Mucosa of gallbladder (tissue), 1 donor: ENCODE results near the gene ZFAND3. TPM values are rescaled to one million over a fixed set of nuclear protein-coding genes. Genes with fewer than 3 reads are reported as not detected.

Experiments
- DNase-seq: peaks from one replicate; pipeline ENCODE4 v3.0.0-alpha.2; 2020; ENCODE audit warnings: low spot score
- total RNA-seq: library from RNA; stranded (reverse); gene quantifications from one replicate; pipeline ENCODE4 v1.2.1, GENCODE V29; 2021
- donor health status: DM: no; HTN: no; CAD: no.

Gene ZFAND3
- total RNA-seq, 1 donor from 2014 or later, result 105 TPM

DNA sequence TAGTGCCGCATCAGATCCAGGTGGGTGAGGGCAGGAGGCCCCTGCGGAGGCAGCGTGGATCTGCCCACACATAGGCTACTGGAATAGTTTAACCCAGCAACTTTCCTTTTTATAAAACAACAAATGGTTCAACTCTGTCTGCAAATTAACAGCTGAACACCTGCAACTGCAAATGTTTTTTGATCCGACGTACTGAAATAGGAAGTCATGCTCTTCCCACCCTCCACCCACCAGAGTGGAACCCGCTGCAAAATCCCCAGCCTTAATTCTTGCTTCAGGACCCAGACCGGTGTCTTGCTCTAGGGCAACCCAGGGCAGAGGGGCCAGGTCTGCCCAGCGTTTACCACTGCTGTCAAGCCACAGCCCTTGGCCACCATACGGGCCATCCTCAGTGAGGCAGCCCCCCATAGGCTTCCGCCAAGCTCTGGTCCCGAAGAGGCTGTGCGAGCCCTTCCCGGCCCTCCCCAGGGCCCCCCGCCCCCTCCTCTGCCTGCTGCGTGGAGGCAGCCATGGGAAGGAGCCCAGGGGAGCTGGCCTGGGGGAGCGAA is 334.3 kb downstream of the ZFAND3 start:
- no peak for DNase-seq

DNA sequence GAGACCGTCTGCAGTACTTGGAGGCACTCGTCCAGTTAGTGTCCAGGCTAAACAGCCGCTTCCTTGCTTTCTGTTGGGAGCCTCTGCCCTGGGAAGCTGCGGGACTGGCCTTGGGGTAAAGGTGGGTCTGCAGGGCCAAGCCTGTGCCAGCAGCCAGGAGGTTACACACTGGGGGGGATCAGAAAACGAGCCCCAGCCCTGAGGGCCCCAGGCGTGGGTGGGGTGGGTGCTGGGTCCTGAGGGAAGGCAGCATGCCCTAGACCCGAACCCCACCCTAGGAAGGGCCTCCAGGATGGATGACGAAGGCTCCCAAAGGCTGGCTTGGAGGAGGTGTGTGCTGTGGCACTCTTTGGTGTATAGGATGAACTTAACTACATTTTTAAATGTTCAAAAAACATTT is 335.2 kb downstream of the ZFAND3 start:
- DNase-seq, result no peak

DNA sequence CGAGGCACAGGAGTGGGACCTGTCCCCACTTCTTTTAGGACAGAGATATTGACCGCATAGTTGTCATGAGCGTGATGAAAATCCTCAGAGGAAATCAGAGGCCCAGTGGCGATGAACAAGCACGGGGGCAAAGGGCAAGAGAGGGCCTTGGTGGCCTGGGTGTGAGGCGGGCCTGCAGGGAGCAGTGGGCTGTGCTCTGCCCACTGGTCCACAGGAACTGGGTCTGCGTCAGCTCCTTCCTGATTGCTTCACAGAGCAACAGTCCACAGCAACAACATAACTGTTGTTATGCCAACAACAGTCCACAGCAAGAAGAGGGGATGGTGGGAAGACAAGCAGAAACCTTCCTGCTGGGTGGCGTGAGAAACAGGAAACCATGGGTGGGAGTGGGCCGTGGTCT is 335.6 kb downstream of the ZFAND3 start:
- no peak for DNase-seq

DNA sequence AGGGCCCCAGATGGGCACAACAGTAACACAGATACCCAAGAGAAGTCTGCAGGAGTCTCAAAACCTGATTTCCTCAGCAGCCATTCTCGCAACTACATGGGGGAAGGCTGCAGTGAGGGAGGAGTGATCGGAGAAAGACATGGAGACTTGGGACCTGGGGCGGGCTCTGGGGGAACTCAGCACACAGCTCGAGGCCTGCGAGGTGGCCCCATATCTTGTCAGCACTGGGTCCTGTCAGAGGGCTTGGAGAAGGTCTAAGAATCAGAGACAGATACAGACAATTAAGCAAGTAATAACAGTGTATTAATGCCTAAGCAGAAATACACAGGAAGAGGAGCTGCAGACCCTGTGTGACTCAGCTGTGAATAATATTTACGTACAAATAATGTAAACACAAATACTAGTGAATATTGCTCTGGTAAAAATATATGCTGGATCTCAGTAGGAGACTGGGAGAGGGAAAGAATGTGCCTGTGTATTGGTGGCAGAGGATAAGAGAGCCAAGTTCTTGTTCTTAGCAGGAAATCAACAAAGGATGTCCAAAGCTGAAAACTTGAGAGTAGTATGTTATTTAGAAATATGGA is 336.2 kb downstream of the ZFAND3 start:
- no peak for DNase-seq

DNA sequence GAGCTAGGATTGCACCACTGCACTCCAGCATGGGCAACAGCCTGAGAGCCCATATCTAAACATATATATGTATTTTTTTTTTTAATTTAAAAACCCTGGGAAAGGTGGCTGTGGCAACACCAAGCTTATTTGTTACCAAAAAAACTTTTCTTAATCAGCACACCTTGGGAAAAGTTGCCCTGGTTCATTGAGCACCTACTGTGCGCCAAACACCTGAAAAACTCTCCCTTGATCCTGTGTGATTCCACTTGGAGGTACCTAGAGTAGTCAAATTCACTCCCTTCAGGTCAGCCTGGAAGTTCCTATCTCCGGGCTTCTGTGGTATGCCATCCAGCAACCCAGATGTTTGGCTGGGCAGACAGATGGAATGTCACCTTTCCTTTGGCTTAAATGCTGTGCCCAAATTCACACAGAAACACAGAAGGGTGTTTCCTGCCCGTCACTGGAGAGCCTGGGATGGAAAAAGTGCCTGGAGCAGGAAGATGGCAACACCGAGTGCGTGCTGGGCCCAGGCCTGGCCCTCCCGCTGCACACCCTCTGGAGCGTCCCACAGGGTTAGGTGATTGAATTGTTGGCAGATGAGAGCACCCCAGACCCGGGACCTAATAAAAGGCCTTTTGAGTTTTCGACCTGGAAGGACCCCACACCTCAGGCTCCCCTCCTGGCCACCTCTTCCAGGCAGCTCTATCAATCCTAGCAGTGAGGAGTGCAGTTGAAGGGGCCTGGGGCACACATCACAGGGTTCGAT is 337.5 kb downstream of the ZFAND3 start:
- no peak for DNase-seq

DNA sequence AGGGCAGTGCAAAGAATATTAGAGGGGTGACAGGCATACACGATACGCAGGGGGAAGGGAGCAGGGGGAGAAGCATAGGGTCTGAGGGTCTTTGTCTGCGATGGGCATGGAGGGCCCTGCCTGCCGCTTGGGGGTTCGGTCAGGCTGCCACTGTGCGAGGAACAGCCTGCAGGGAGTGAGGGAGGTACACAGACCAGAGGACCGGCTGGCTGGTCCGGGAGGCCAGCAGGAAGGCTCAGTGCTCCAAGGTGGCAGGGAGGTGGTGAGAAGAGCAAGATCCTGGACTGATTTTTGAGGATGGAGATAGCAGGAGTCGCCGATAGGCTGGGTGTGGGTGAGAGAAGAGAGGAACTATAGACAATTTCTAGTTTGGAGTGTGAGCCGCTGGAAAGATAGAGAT is 338.4 kb downstream of the ZFAND3 start:
- DNase-seq, result no peak

DNA sequence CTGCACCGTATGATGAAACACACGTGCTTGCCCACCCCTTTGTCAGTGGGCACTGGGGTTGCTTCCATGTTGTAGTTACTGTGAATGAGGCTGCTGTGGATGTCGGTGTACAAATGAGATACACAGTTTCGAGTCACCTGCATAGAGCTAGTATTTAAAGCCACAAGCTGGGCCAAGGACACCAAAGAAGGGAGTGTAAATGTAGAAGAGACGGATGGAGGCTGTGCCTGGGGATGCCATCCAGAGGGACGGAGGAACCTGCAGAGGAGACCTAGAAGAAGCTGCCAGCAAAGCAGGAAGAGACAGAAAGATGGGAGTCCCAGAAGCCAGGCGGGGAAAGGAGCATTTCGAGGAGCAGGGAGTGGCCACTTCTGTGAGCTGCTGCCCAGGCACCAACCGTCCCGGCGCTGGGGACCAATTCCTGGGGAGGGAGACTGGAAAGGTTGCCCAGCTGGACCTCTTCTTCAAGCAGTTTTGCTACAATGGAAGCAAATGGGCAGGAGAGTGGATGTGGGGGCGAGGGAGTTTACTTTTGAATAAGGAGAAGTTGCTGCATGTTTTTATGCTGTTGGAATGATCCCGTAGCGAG is 339.3 kb downstream of the ZFAND3 start:
- no peak for DNase-seq

DNA sequence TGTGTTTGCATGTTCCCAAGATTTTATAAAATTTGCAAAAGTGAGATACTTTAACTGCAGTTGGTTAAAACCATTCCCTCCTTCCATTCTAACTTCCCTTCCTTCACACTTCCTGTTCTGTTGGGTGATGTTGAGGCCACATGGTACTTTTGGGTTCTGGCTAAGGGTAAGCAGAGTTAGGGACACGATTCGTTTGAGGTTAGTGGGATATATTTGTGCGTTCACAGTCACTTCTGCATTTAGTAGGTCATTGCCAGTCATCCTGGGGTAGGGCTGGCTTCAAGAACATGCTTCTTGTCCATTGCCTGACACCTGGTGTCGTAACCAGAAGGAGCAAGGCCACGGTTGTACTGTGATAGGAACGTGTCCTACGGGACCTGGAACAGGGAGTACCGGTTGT is 340.1 kb downstream of the ZFAND3 start:
- no peak for DNase-seq

DNA sequence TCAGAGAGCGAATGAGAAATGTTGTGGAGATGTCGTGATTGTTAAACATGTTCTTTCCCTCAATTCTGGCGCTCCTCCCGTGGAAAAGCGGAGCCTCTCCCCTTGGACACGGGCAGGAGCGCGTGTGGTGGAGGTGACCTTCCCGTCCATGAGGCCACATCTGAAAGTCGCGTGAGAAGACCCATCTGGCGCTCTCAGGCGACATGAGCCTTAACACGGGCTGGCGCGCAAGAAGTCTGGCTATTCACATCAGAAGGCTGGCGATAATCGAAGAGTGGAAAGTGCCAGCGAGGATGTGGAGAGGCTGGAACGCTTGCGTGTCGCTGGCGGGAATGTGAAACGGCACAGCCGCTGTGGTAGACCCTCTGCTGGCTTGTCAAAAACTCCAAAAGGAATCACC is 341.3 kb downstream of the ZFAND3 start:
- DNase-seq, result no peak

DNA sequence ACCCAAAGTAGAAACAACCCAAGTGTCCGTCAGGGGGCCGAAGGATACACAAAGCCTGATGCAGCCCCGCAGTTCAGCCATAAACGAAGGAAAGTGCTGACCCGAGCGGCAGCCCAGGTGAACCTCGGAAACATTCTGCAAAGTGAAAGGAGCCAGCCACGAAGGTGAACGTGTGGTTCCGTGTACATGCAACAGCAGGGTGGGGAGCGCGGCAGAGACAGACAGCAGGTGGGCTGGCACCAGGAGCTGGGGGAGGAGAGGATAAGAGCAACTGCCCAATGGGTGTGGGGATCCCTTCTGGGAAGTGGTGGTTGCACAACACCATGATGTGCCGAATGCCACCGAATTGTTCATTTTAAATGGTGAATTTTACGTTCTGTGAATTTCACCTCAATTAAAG is 341.8 kb downstream of the ZFAND3 start:
- DNase-seq, result no peak

DNA sequence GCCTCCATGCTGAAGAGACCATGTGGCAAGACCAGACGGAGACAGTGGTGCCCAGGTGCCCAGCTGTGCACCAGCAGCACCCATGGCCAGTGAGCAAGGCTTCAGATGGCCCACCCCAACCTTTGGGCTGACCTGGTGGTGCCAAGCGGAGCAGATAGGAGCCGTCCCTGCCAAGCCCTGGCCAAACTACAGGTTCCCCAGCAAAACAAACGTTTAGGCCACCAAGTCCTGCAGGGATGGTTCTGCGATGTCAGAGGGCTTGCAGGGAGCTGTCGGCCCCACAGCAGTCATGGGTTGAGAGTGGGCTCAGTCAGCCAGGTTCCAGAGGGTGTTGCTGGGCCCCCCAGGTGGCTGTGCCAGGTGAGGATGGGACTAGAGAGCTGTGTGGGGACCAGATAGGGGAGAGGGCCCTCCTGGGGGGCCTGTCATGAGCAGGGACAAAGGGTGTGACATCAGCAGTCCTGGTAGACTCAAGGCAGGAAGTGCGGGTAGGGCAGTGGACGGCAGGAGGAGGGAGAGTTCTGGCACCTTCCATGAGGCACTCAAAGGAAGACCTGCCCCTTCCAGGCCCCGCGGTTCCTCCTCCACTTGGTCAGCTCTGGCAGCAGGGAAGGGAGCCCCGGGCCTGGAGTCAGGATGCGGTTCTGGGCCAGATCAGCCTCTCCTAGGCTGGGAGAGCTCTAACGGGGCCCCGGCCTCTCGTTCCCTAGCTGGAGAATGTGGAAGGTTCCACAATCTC is 342.4 kb downstream of the ZFAND3 start:
- no peak for DNase-seq

DNA sequence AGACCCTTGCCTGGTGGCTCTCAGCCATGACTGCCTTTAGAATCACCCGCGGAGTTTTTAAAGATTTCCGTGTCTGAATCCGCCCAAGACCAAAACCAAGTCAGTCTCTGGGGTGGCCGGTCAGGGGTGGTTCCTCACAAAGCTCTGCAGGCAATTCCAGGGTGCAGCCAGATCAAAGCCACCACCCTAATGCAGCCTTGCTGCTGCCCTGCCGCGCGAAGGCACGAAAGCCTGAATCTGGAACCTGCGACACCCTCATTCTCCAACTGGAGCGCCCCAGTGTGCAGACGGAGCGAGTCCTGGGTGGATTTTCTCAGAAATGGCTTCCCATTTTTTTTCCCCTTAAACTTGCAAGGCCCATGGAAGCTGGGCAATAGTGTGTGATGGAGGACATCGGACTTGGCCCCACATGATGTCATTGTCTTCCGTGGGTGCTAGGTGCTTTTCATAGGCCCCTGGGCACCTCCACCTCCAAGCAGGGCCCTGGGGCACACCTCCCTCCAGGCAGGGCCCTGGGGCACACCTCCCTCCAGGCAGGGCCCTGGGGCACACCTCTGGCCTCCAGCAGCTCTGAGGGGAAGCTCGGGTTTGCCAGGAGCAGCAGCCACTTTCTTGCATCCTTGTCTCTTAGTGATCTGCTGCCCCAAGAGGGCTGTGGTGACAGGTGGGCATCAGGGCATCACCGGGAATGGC is 343.1 kb downstream of the ZFAND3 start:
- DNase-seq, result no peak

DNA sequence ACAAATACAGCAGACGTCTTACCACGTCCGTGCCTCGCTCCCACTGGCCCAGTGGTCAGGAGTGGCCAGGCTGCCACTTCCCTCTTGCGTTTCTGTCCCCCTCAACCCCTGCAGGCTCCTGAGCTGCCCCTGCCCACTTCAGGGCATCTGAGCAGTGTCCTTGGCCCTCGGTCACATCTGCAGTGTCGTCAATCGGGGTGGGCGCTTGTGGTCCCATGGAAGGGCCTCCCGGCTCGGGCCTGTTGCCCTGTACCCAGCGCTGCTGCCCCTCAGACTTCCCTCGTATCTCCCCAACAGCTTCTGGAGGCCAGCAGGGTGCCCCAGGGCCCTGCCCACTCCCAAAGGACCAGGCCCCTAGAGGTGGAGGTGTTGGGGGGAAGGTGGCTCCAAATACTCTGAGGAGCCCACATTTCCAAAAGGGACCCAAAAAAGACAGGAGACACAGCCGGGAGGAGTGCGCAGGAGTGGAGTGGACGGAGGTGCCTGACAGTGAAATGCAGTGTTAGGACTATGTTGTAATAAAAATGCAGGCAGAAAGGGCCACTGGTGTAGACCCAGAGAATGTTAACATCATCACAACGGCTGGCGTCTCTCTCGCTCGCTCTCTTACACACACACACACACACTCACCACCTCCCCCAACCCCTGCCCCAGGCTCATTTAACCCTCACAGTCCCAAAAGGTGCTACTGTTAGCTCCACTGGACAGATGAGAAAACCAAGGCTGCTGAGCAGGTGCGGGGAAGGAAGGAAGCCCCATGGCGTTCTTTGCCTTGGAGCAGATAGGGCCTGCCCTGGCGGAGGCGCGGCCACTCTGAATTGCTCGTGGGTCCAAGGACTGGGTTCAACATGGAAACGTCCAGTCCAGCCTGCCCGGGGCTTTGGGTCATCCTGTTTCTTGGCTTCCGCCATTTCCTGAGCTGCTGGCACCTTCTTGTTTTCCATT is 343.9 kb downstream of the ZFAND3 start:
- no peak for DNase-seq

DNA sequence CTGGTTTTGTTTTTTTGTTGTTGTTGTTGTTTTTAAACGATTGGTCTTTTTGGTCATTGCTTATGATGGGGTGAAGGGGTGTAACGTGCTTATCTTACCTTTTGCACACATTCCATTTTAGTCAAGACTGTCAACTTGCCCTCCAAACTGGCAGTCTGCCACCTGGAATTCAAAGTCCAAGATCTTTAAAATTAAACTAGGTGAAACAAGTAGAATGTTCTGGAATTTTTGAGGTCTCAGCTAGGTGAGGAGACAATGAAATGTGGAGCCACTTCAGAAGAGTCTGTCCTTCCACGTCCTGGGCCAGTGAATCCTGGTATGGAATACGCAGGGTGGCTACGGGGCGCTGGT is 344.6 kb downstream of the ZFAND3 start:
- peak; percentile 75 for DNase-seq

DNA sequence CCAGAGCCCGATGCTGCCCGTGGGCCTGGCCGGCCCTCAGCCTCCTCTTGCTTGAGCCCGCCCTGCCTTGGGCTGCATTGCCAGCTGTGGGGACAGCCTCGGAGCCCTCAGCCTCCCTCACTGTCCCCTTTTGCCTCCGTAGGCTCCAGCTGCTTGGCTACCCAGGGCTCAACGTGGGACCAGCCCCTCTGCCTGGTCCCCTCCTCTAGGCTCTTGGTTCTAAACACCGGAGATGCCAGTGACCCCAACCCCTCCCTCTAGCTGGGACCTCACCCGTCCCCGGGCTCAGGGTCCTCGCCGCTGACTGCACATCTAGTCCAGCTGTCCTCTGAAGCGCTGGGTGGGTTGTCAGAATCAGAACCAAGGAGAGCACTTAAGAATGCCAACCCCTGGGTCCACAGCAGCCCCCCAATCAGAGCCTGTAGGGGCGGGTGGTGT is 345.2 kb downstream of the ZFAND3 start:
- no peak for DNase-seq

DNA sequence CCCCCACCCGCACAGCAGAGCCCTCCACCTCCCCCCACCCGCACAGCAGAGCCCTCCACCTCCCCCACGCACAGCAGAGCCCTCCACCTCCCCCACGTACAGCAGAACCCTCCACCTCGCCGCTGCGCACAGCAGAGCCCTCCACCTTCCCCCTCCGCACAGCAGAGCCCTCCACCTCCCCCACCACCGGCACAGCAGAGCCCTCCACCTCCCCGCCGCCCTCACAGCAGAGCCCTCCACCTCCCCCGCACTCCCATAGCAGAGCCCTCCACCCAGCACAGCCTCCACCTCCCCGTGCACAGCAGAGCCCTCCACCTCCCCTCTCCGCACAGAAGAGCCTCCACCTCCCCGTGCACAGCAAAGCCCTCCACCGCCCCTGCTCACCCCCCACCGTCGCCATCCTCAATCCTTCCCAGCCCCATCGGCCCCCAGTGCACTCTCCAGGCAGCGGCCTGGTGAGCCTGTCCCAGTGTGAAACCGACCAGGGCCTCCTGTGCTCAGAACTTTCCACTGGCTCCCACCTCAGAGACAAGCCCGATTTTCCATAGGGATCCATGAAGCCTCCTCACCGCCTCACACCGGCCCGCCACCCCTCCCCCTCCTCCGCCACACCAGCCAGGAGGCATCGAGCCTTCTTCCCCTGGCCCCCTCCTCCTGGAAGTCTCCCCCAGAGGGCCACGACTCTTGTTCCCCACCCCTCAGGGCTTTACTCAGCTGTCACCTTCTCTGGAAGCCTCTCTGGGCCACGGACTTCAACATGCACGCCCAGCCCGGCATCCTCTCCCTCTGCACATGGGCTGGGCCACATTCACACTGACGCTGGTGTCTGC is 347.1 kb downstream of the ZFAND3 start:
- no peak for DNase-seq

DNA sequence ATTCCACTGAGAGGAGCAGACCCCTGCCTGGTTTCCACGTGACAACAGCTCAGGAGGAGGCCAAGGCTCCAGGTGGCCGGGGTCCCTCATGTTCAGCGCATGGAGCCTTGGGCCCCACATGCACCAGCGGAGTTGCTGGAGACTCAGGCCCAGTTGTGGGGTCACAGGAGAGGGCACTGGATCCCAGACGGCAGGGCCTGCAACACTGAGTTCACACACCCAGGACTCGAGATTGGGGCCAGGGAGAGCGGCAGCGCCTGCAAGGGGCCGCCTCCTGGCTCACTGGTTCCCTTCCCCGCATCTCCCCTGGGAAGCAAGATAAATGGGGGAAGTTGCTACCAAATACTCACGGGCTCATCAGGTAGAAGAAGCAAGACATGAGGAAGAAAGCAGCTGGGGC is 348.1 kb downstream of the ZFAND3 start:
- no peak for DNase-seq

DNA sequence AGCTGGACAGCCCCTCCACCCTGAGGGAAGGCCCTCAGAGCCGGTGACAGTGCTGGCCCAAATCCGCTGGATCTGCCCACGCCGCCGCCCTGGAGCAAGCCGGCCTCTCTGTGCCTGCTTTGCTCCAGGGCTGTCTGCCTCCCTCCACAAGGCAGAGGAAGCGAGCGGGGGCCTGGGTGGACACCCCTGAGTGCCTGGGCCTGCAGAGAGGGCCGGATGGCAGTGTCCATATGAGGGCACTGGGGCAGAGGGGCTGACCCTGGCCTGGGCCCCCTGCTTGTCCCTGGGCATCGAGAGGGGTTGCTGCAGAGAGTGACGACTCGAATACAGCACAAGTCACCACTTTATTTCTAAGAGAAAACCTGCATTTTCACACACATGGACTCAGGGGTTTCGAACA is 348.6 kb downstream of the ZFAND3 start:
- no peak for DNase-seq

DNA sequence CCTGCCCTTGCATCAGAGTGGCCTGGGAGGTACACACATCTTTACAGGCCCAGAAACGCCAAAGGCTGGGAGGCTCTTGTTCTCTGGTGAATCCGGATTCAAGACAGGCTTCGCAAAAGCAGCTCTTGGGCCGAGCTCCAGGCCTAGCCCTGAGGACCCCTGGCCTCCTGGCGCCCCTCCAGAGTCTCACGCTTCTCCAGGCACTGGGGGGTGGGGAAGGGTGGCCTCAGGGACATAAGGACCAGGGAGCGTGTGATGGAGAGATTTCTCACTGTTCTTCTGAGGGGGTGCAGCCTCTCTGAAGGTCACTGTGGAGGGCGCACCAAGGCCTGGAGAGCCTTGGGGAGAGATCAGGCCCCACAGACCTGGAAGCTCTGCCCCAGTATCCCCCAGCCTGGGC is 349.2 kb downstream of the ZFAND3 start:
- DNase-seq, result no peak
